Measurements from ENCODE around the gene MOB3A.

GRCh38 chr19:2118438-2118837, 22.3 kb upstream of the MOB3A start:
- TF ChIP-seq CTCF (IDR thresholded peaks at IDR 0.05; ENCODE audit: low read depth, low read length) (no peak), EZH2phosphoT487 (IDR thresholded peaks at IDR 0.05; ENCODE audit: low read depth) (no peak)

Data from OCI-LY3 (cell line).